Activated CD8-positive, alpha-beta memory T cell treated with anti-CD3 and anti-CD28 coated beads for 1 hour (primary cell): Measurements from ENCODE around the gene GNG4.
"Not testable (repeated sequence)": the region's sequence is repeated elsewhere in the genome, so short reads cannot be mapped to it uniquely, and the experiment has no call there.

ENCODE experiments used
- DNase-seq, 2 donors: peaks; one replicate each; pipeline ENCODE4 v3.0.0-alpha.2; 2020; ENCODE audit warnings: low read depth in 1 of 2; ENCODE audit errors: extremely low read depth in 1 of 2

Gene GNG4

DNA sequence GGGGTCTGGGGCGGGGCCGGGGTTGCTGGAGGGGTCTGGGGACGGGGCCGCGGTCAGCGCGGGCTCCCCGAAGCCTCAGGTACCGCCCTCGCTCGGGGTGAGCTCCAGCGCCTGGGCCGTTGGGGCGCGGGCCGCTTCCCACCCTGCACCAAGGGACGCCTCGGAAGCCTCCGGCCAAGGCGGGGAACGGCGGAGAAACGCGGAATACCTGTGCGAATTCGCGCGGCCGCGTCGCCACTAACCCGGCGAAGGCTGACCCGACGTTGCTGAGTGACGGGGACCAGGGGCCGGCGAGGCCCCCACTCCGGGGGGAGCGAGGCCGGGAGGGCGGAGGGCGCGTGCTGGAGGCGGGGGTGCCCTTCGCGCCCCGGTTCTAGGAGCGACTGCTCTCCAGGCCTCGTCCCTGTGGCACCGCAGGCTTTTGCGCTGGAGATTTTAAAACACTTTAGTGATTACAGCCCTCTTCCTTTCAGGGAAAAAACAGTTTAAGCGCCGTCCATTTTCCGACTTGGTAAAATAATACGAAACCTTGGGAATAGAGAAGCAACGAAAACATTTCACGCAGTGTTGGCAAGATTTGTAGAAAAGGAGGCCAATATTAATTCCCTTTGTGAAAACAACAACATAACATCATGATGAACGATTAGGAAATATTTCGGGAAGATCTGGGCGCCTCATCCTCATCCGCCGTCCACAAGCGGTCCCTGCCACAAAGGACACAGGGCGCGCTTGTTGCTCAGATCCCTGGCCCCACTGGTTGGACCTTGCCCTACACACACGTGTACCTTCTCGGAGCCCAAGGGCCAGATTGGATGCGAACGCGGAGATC, 971 bp upstream of the GNG4 start:
- DNase-seq: no peak

- DNase-seq: peak in 1 of 2 donors; percentile 43
Measured at GRCh38 chr1:235648954-235649367, 623 bp downstream of the GNG4 start.

DNA sequence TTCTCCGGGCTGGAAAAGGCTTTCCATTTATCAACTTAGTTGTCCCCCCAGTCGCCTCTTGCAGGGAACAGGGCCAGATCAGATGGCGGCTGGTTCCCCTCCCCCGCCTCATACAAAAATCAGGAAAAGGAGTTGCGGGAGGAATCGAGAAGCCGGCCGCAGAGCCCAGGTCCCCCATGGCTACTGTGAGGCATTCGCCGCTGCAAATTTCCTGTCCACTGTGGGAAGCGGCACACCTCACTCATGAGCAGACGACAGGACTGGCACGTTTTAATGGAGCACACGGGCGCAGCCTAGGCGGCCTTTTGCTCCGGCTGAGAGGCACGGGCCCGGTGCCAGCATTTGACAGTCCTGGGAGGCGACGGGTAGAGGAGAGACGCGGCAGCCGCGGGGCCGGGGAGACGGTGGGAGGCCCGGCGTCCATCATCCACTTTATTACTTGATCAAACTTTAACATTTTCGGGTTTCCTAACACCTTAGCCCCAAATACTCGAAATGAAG, 1.1 kb downstream of the GNG4 start:
- DNase-seq: no peak

DNA sequence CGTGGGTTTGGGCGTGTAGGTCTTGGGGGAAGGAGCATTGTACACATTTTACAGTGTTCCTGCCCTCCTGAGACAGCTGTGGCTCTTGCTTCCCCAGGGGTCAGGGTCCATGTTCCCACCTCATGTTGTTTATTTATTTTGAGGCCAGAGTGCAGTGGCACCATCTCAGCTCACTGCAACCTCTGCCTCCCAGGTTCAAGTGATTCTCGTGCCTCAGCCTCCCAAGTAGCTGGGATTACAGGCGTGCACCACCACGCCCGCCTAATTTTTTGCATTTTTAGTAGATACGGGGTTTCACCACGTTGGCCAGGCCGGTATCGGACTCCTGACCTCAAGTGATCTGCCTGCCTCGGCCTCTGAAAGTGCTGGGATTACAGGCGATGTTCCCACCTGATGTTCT, 2.0 kb downstream of the GNG4 start:
- not testable (repeated sequence) for DNase-seq

- DNase-seq: no peak
Measured at GRCh38 chr1:235646463-235646862, 3.1 kb downstream of the GNG4 start.

- no peak for DNase-seq
Measured at GRCh38 chr1:235644693-235645305, 4.8 kb downstream of the GNG4 start.

DNA sequence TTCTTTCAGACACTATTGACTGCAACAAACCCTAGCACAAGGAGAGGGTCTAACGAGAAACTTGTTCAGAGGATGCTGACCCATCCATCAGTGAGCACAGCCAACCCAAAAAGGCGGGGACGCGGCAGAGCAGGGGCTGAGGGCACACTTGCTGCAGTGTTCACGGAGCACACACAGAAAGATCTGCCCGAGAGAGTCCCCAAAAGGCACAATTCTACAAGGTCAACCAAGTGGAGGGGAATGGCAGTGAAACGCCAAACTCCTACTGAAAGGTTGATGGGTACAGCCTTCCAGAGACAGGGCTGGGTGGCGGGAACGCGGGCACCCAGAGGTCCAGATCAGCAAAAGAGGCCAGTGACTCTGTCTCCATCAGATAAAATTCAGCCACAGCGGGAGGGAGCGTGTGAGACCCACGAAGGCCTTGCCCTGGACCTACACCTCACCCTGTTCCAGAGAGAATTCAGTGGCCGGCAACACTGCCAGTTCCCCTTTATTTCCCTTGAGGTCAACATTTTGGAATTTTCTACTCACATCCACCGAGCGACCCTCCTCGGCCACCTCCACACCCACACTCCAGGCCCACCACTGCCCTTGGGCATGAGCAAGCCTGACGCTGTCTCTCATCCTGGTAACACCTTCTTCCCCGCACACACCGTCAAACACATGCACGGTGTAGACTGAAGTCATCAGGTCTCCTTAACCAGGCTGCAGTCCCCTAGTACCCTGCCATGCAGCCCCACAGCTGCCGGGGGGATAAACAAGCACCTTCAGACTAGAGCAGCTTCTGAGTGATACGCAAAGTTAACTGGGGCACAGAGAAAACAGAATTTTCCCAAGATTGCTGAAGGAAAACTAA, 5.5 kb downstream of the GNG4 start:
- DNase-seq: no peak

DNA sequence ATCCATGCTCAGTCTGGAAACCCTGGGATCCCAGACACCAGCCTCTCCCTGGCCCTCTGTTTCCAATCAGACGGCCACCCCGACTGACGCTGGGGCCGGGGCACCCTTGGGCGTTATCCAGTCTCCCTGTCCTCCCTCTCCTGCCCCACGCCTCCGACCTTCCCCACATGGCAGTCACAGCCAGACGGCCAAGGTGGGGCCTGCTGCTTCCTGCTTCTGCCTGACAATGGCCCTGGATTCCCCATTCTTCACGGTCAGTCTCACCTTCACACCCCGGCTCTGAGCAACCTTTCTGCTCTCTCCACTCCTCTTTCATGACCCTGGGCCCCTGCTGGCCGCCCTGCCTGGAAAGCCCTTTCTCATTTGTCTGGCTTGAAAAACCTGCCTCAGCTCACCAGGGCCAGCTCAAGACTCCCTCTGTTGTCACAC, 6.6 kb downstream of the GNG4 start:
- no peak for DNase-seq

DNA sequence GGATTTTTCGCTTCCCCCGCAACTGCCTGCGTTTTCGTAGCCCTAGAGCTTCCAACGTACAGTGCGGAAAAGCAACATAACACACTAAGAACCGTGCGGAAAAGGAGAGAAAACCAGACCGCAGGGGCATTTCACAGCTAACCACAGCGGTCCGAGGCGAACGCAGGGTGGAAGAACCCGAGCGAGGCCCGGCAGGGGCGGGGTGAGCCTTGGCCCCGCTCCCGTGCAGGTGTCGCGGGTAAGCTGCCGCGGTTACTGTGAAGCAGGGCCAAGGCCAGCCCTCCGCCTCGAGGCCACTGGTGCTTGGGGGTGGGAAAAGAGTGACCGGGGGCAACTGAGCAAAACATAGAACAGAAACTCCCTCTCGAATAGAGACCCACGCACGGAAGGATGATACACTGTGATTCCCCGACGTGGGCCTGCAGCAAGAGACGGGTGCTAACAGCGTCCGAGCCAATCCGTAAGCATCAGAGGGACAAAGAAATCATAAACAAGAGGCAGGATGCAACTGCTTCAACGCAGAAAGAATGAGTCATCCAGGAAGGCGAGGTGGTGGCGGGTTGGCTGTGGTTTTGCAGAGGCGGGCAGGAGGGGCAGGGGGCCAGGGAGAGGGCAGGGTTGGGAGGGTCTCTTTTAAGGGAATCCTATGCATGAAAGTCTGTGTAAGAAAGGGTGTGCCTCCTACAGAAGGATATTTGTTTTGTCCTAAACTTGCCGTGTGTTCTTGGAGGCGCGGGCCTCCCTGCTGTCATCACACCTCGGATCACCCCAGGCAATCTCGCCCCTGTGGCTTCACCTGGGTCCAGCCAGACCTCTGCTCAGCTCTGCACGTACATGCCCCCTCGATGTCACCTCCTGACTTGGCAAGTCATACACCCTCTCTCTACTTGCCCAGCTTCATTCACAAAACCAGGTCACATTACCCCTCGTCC, 7.3 kb downstream of the GNG4 start:
- peak in 1 of 2 donors; percentile 43 for DNase-seq

DNA sequence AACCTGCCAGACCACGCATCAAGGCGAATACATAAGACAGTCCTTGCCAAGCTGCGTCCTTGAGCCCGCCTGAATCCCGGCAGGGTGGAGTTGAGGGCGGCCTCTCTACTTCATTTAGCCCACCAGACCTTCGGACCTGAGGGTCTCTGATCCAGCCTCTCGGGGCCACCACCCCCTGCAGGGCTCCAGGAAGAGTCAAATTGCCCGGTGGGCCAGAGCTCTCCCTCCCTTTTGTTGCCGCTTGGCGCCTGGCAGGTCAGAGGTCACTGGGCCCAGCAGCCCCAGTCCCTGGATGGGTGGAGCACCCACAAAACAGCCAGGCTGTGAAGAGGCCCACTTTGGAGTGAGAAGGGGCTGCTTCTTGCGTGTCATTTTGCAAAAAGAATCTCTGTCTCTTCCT, 9.0 kb downstream of the GNG4 start:
- no peak for DNase-seq

- DNase-seq: no peak
Measured at GRCh38 chr1:235639226-235640205, 10.1 kb downstream of the GNG4 start.

GRCh38 chr1:235638612-235639011, 11.0 kb downstream of the GNG4 start:
- DNase-seq: not testable (repeated sequence)

- no peak for DNase-seq
Measured at GRCh38 chr1:235637756-235638534, 11.6 kb downstream of the GNG4 start.

GRCh38 chr1:235635938-235636662, 13.5 kb downstream of the GNG4 start:
- no peak for DNase-seq

- no peak for DNase-seq
Measured at GRCh38 chr1:235632506-235633401, 16.8 kb downstream of the GNG4 start.

DNA sequence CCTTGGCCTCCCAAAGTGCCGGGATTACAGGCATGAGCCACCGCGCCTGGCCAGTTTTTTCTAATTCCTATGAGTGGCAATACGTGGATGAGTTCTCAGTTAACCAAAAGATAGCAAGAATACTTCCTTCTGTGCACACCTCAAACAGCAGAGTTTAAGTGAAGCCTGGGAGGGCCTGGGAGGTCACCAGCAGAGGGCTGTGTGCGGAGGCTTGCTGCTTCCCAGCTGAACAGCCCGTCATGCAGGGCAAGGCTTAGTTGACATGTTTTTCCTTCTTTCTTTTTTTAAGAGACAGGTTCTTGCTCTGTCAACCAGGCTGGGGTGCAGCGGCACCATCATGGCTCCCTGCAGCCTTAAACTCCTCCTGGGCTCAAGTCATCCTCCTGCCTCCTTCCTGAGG, 17.8 kb downstream of the GNG4 start:
- DNase-seq: no peak
